Chondrocyte (in vitro differentiated cells): ENCODE results near the gene KRTAP5-4. TPM values are rescaled to one million over a fixed set of nuclear protein-coding genes. Genes with fewer than 3 reads are reported as not detected.
"Not testable (repeated sequence)": the region's sequence is repeated elsewhere in the genome, so short reads cannot be mapped to it uniquely, and the experiment has no call there.

ENCODE experiments used
- DNase-seq: peaks from one replicate; pipeline ENCODE4 v3.0.0; 2021; ENCODE audit warnings: mixed read lengths, low spot score
- H3K27ac Mint-ChIP-seq: one replicate; pipeline ENCODE4 v1.8.0; 2021; ENCODE audit warnings: mild to moderate bottlenecking, moderate library complexity, mixed read lengths; ENCODE audit not compliant: unreplicated experiment
- H3K27me3 Mint-ChIP-seq: 2 replicates; pipeline ENCODE4 v1.8.0; 2021; ENCODE audit warnings: low read depth, mixed read lengths
- H3K36me3 Mint-ChIP-seq: 2 replicates; pipeline ENCODE4 v1.8.0; 2021; ENCODE audit warnings: low read depth, mixed read lengths
- H3K4me1 Mint-ChIP-seq: 2 replicates; pipeline ENCODE4 v1.8.0; 2021; ENCODE audit warnings: low read depth, mild to moderate bottlenecking, mixed read lengths
- H3K4me3 Mint-ChIP-seq: one replicate; pipeline ENCODE4 v1.8.0; 2021; ENCODE audit warnings: mild to moderate bottlenecking, moderate library complexity, mixed read lengths; ENCODE audit not compliant: unreplicated experiment
- H3K9me3 Mint-ChIP-seq: 2 replicates; pipeline ENCODE4 v1.8.0; 2021; ENCODE audit warnings: low read depth, mixed read lengths
- total RNA-seq: library from RNA; stranded (reverse); gene quantifications from 3 replicates; pipeline ENCODE4 v1.2.1, GENCODE V29; 2021
- TF ChIP-seq, protein P1 (sequence below): fragments of 200-600 bp; sonication (generic); IDR thresholded peaks from 2 replicates; pipeline ENCODE4 v1.5.0; 2021; ENCODE audit warnings: antibody characterized with exemption, mild to moderate bottlenecking, moderate library complexity

KRTAP5-4 gene
- total RNA-seq, 1 donor from 2014 or later, result not detected

DNA sequence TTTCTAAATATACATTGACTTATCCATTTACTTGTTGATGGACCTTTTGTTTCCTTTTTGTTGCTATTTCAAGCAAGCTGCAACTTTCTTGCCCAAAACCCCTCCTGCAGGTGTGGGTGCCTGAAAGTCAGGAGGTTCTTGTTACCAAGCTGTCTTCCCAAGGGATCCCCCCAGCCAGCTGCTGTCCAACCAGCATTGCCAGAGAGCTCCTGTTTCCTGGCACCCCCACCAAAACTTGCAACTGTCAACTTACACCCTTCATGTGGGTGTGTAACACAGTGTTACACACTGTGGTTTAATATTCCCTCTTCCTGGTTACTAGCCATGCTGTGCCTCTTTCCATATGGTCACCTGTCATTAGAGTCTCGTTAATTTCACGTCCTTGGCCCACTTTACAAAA is 35.2 kb downstream of the KRTAP5-4 start:
- no peaks in the 10 kb centered on the region for H3K4me1 Mint-ChIP-seq
- peak; percentile 12 for DNase-seq
- no peak overlapping the region for H3K4me3 Mint-ChIP-seq
- no peaks in the 10 kb centered on the region for H3K9me3 Mint-ChIP-seq
- H3K27ac Mint-ChIP-seq, result no peak overlapping the region
- TF ChIP-seq, protein P1, sequence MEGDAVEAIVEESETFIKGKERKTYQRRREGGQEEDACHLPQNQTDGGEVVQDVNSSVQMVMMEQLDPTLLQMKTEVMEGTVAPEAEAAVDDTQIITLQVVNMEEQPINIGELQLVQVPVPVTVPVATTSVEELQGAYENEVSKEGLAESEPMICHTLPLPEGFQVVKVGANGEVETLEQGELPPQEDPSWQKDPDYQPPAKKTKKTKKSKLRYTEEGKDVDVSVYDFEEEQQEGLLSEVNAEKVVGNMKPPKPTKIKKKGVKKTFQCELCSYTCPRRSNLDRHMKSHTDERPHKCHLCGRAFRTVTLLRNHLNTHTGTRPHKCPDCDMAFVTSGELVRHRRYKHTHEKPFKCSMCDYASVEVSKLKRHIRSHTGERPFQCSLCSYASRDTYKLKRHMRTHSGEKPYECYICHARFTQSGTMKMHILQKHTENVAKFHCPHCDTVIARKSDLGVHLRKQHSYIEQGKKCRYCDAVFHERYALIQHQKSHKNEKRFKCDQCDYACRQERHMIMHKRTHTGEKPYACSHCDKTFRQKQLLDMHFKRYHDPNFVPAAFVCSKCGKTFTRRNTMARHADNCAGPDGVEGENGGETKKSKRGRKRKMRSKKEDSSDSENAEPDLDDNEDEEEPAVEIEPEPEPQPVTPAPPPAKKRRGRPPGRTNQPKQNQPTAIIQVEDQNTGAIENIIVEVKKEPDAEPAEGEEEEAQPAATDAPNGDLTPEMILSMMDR, result no peak
- H3K27me3 Mint-ChIP-seq, result peaks cover 9% of the 10 kb centered on the region
- peaks cover 8% of the 10 kb centered on the region for H3K36me3 Mint-ChIP-seq

GRCh38 chr11:1584661-1585370 is 37.1 kb downstream of the KRTAP5-4 start, which contains the start of gene KRTAP5-1:
Gene KRTAP5-1 (minus strand): TSS chr11:1585283. CDS start chr11:1585249, 34 bp downstream.
- not testable (repeated sequence) for H3K9me3 Mint-ChIP-seq, H3K27ac Mint-ChIP-seq, H3K4me1 Mint-ChIP-seq, H3K36me3 Mint-ChIP-seq, H3K4me3 Mint-ChIP-seq, H3K27me3 Mint-ChIP-seq
- peak; percentile 48 for DNase-seq

DNA sequence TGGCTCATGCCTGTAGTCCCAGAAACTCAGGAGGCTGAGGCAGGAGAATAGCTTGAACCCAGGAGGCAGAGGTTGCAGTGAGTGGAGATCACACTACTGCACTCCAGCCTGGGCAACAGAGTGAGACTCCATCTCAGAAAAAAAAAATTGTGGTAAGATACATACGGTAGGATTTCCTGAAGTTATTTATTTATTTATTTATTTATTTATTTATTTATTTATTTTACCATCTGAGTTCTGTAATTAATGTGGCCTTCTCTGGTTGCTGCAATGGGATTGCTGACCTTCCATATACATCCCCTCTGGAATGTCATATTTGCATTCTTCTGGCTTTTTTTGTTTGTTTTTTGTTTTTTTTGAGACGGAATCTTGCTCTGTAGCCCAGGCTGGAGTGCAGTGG is 39.0 kb downstream of the KRTAP5-4 start:
- not testable (repeated sequence) for H3K9me3 Mint-ChIP-seq, H3K27me3 Mint-ChIP-seq, H3K27ac Mint-ChIP-seq, H3K4me3 Mint-ChIP-seq, H3K4me1 Mint-ChIP-seq, DNase-seq
- H3K36me3 Mint-ChIP-seq, result peaks cover 11% of the 10 kb centered on the region

GRCh38 chr11:1581976-1582375 is 40.0 kb downstream of the KRTAP5-4 start:
- DNase-seq, result no peak
- no peaks in the 10 kb centered on the region for H3K4me1 Mint-ChIP-seq
- no peak overlapping the region for H3K27ac Mint-ChIP-seq
- peaks cover 11% of the 10 kb centered on the region for H3K36me3 Mint-ChIP-seq
- H3K27me3 Mint-ChIP-seq, result peaks cover 3% of the 10 kb centered on the region
- no peak overlapping the region for H3K4me3 Mint-ChIP-seq
- peaks cover 8% of the 10 kb centered on the region for H3K9me3 Mint-ChIP-seq
- TF ChIP-seq, protein P1, result no peak

GRCh38 chr11:1576825-1577224 is 45.1 kb downstream of the KRTAP5-4 start:
- H3K36me3 Mint-ChIP-seq, result peaks cover 5% of the 10 kb centered on the region
- peak; percentile 22 for DNase-seq
- H3K27ac Mint-ChIP-seq, result no peak overlapping the region
- H3K4me1 Mint-ChIP-seq, result peaks cover 10% of the 10 kb centered on the region
- no peaks in the 10 kb centered on the region for H3K27me3 Mint-ChIP-seq
- no peak overlapping the region for H3K4me3 Mint-ChIP-seq
- TF ChIP-seq, protein P1, result no peak
- H3K9me3 Mint-ChIP-seq, result peaks cover 8% of the 10 kb centered on the region

DNA sequence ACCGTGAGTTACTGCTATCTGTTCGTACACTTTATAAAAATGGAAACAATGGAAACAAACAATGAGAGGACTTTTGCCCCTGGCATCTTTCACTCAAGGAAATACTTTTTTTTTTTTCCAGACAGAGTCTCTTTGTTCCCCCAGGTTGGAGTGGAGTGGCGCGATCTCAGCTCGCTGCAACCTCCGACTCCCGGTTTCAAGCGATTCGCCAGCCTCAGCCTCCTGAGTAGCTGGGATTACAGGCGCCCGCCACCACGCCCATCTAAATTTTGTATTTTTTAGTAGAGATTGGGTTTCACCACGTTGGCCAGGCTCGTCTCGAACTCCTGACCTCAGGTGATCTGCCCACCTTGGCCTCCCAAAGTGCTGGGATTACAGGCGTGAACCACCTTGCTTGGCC is 46.2 kb downstream of the KRTAP5-4 start:
- H3K4me1 Mint-ChIP-seq, result peaks cover 12% of the 10 kb centered on the region
- not testable (repeated sequence) for H3K4me3 Mint-ChIP-seq, H3K36me3 Mint-ChIP-seq, H3K27ac Mint-ChIP-seq, H3K27me3 Mint-ChIP-seq, H3K9me3 Mint-ChIP-seq
- DNase-seq, result peak; percentile 33

- H3K27ac Mint-ChIP-seq, result no peak overlapping the region
- no peak overlapping the region for H3K4me3 Mint-ChIP-seq
- TF ChIP-seq, protein P1, result peak; percentile 53
- no peaks in the 10 kb centered on the region for H3K27me3 Mint-ChIP-seq
- H3K36me3 Mint-ChIP-seq, result peaks cover 5% of the 10 kb centered on the region
- peaks cover 8% of the 10 kb centered on the region for H3K9me3 Mint-ChIP-seq
- peaks cover 20% of the 10 kb centered on the region for H3K4me1 Mint-ChIP-seq
- DNase-seq, result no peak
Observed at GRCh38 chr11:1574933-1575242, 47.0 kb downstream of the KRTAP5-4 start.
